Mononuclear cell (primary cell): ENCODE measurements around the gene SHISA5. TPM values are rescaled to one million over a fixed set of nuclear protein-coding genes. Genes with fewer than 3 reads are reported as not detected.

Experiments used
- total RNA-seq: library from RNA; depleted of rRNA; stranded (reverse); fragments of >200 nt; gene quantifications from one replicate; pipeline ENCODE4 v1.2.3, GENCODE V29; 2012

The SHISA5 gene
- total RNA-seq, 1 donor = 64.1 TPM

Other genes starting within 250 kb of the SHISA5 start
- 5.4 TPM for gene NME6, start 202.8 kb downstream of the SHISA5 start, total RNA-seq
- gene SPINK8, start 170.5 kb downstream of the SHISA5 start, total RNA-seq = not detected
- gene FBXW12, start 132.0 kb downstream of the SHISA5 start, total RNA-seq = not detected
- 0.63 TPM for gene PLXNB1, start 74.1 kb downstream of the SHISA5 start, total RNA-seq
- gene CCDC51, start 64.1 kb downstream of the SHISA5 start, total RNA-seq = 1.4 TPM
- 271 TPM for gene TMA7, start 63.9 kb downstream of the SHISA5 start, total RNA-seq
- 5.1 TPM for gene ATRIP, start 57.4 kb downstream of the SHISA5 start, total RNA-seq
- 11.3 TPM for gene PFKFB4, start 52.6 kb upstream of the SHISA5 start, total RNA-seq
- 0.10 TPM for gene UCN2, start 59.6 kb upstream of the SHISA5 start, total RNA-seq
- 0.10 TPM for gene COL7A1, start 91.2 kb upstream of the SHISA5 start, total RNA-seq
- gene UQCRC1, start 105.5 kb upstream of the SHISA5 start, total RNA-seq = 131 TPM
- gene TMEM89, start 117.6 kb upstream of the SHISA5 start, total RNA-seq = 0.42 TPM
- 8.4 TPM for gene SLC26A6, start 131.3 kb upstream of the SHISA5 start, total RNA-seq
- 2.6 TPM for gene CELSR3, start 158.7 kb upstream of the SHISA5 start, total RNA-seq
- gene NCKIPSD, start 181.7 kb upstream of the SHISA5 start, total RNA-seq = 6.3 TPM
- gene IP6K2, start 213.0 kb upstream of the SHISA5 start, total RNA-seq = 92.5 TPM